Activated naive CD4-positive, alpha-beta T cell treated with anti-CD3 and anti-CD28 coated beads, Interleukin-2, amount 10 ng/mL, durations not matched to agents 7 days and 5 days (primary cell): ENCODE measurements around the gene NDUFS2.
"Not testable (repeated sequence)": the region's sequence is repeated elsewhere in the genome, so short reads cannot be mapped to it uniquely, and the experiment has no call there.

Experiments
- CTCF ChIA-PET: fragments of 350-600 bp; sonication (Branson Sonifier 250); formaldehyde crosslinking; loops from one replicate; lab custom pipeline; 2021; ENCODE audit warnings: antibody characterized with exemption; lab: Charles Lee
- DNase-seq: peaks from one replicate; pipeline ENCODE4 v3.0.0-alpha.2; 2020
- H3K27ac Mint-ChIP-seq: one replicate; pipeline ENCODE4 v1.8.0; 2021; ENCODE audit warnings: mild to moderate bottlenecking, moderate library complexity, mixed read lengths
- H3K27me3 Mint-ChIP-seq: one replicate; pipeline ENCODE4 v1.8.0; 2021; ENCODE audit warnings: mild to moderate bottlenecking, mixed read lengths
- H3K36me3 Mint-ChIP-seq: one replicate; pipeline ENCODE4 v1.8.0; 2021; ENCODE audit warnings: mixed read lengths
- H3K4me1 Mint-ChIP-seq: one replicate; pipeline ENCODE4 v1.8.0; 2021; ENCODE audit warnings: mixed read lengths
- H3K4me3 Mint-ChIP-seq: one replicate; pipeline ENCODE4 v1.8.0; 2021; ENCODE audit warnings: mild to moderate bottlenecking, moderate library complexity, mixed read lengths
- H3K9me3 Mint-ChIP-seq: one replicate; pipeline ENCODE4 v1.8.0; 2021; ENCODE audit warnings: mixed read lengths

The NDUFS2 gene

GRCh38 chr1:161223805-161224694 lies 21.9 kb downstream of the NDUFS2 start:
- CTCF ChIA-PET: interaction anchor here (0.9 to 9.7 kb wide), 10 partner anchors 13 to 158 kb away, joined by 3 to 94 read pairs (median 17); partner anchors contain the start of genes B4GALT3, NDUFS2 and PPOX
- peaks cover 5% of the 10 kb centered on the region for H3K27me3 Mint-ChIP-seq
- DNase-seq: no peak
- no peaks in the 10 kb centered on the region for H3K9me3 Mint-ChIP-seq
- H3K4me3 Mint-ChIP-seq: no peak overlapping the region
- H3K27ac Mint-ChIP-seq: no peak overlapping the region
- H3K4me1 Mint-ChIP-seq: peaks cover 50% of the 10 kb centered on the region
- H3K36me3 Mint-ChIP-seq: peaks cover 16% of the 10 kb centered on the region

DNA sequence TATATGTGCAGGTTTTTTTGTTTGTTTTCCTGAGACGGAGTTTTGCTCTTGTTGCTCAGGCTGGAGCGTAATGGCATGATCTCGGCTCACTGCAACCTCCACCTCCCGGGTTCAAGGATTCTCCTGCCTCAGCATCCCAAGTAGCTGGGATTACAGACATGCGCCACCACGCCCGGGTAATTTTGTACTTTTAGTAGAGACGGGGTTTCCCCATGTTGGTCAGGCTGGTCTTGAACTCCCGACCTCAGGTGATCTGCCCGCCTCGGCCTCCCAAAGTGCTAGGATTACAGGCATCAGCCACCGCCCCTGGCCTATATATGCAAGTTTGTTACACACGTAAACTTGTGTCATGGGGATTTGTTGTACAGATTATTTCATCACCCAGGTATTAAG lies 22.5 kb downstream of the NDUFS2 start:
- Mint-ChIP-seq H3K27ac (peak overlapping the region; percentile 87), H3K4me1 (peaks cover 47% of the 10 kb centered on the region), H3K36me3 (peaks cover 21% of the 10 kb centered on the region)
- CTCF ChIA-PET: interaction anchor here (1.0 to 9.7 kb wide), 14 partner anchors 12 to 158 kb away, joined by 3 to 94 read pairs (median 12); partner anchors contain the start of genes B4GALT3, CFAP126, NDUFS2 and PPOX
- H3K4me3 Mint-ChIP-seq, H3K27me3 Mint-ChIP-seq, DNase-seq, H3K9me3 Mint-ChIP-seq: not testable (repeated sequence)

- H3K27ac Mint-ChIP-seq: peak overlapping the region; percentile 87
- H3K4me3 Mint-ChIP-seq: peak overlapping the region; percentile 29
- CTCF ChIA-PET: interaction anchor here (0.6 to 9.7 kb wide), 26 partner anchors 8 to 515 kb away, joined by 3 to 157 read pairs (median 7); partner anchors contain the start of genes B4GALT3, CFAP126, FCER1G and NDUFS2
- DNase-seq: no peak
- peaks cover 5% of the 10 kb centered on the region for H3K27me3 Mint-ChIP-seq
- H3K4me1 Mint-ChIP-seq: peaks cover 45% of the 10 kb centered on the region
- H3K9me3 Mint-ChIP-seq: no peaks in the 10 kb centered on the region
- peaks cover 25% of the 10 kb centered on the region for H3K36me3 Mint-ChIP-seq
These were observed 23.0 kb downstream of the NDUFS2 start for GRCh38 chr1:161225178-161225533.

GRCh38 chr1:161225534-161226319 lies 23.6 kb downstream of the NDUFS2 start, which contains the start of gene TOMM40L:
TOMM40L (plus strand) TSS chr1:161226060; CDS start chr1:161226490, 430 bp downstream.
- CTCF ChIA-PET: interaction anchor here (0.6 to 9.7 kb wide), 33 partner anchors 8 to 514 kb away, joined by 3 to 157 read pairs (median 6); partner anchors contain the start of genes B4GALT3, CFAP126, FCER1G and NDUFS2
- Mint-ChIP-seq H3K27me3 (no peaks in the 10 kb centered on the region), H3K27ac (peak within 1 kb of the TSS; percentile 89), H3K4me3 (peak within 1 kb of the TSS; percentile 89), H3K9me3 (no peaks in the 10 kb centered on the region), H3K4me1 (peaks cover 45% of the 10 kb centered on the region), H3K36me3 (peaks cover 30% of the 10 kb centered on the region)
- peak; percentile 94 for DNase-seq

DNA sequence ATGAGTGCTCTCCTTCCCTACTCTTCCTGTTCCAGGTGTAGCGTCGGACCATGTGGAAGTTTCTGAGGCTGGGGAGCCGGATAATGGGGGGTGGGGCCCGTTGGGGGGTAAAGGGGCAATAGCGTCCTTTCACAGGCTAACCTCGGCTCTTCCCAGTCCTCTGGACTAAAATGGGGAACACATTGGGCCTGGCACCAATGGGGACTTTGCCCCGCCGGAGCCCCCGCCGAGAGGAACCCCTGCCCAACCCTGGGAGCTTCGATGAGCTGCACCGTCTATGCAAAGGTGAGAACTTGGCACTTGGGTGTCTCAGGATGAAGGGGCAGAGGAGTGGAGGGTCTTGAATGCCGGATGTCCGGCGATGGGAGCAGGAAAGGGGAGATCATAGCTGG lies 24.1 kb downstream of the NDUFS2 start:
- Mint-ChIP-seq H3K4me3 (peak overlapping the region; percentile 89), H3K36me3 (peaks cover 32% of the 10 kb centered on the region), H3K9me3 (no peaks in the 10 kb centered on the region), H3K4me1 (peaks cover 43% of the 10 kb centered on the region), H3K27me3 (no peaks in the 10 kb centered on the region), H3K27ac (peak overlapping the region; percentile 87)
- CTCF ChIA-PET: interaction anchor here (0.7 to 9.7 kb wide), 29 partner anchors 9 to 514 kb away, joined by 3 to 157 read pairs (median 6); partner anchors contain the start of genes B4GALT3, CFAP126, DEDD and FCER1G
- peak; percentile 29 for DNase-seq

GRCh38 chr1:161226759-161227158 lies 24.6 kb downstream of the NDUFS2 start:
- Mint-ChIP-seq H3K4me1 (peaks cover 43% of the 10 kb centered on the region), H3K9me3 (no peaks in the 10 kb centered on the region), H3K4me3 (peak overlapping the region; percentile 89), H3K27ac (peak overlapping the region; percentile 89), H3K36me3 (peaks cover 32% of the 10 kb centered on the region), H3K27me3 (no peaks in the 10 kb centered on the region)
- CTCF ChIA-PET: interaction anchor here (1.0 to 9.7 kb wide), 16 partner anchors 10 to 163 kb away, joined by 3 to 157 read pairs (median 8); partner anchors contain the start of genes DEDD, FCER1G, NDUFS2 and PPOX
- no peak for DNase-seq

- CTCF ChIA-PET: interaction anchor here (1.0 to 9.7 kb wide), 17 partner anchors 10 to 162 kb away, joined by 3 to 157 read pairs (median 7); partner anchors contain the start of genes DEDD, FCER1G, NDUFS2 and PPOX
- H3K27ac Mint-ChIP-seq: peak overlapping the region; percentile 89
- DNase-seq: peak; percentile 95
- H3K9me3 Mint-ChIP-seq: no peaks in the 10 kb centered on the region
- H3K4me3 Mint-ChIP-seq: peak overlapping the region; percentile 89
- peaks cover 41% of the 10 kb centered on the region for H3K4me1 Mint-ChIP-seq
- H3K27me3 Mint-ChIP-seq: no peaks in the 10 kb centered on the region
- peaks cover 32% of the 10 kb centered on the region for H3K36me3 Mint-ChIP-seq
These were observed 25.2 kb downstream of the NDUFS2 start for GRCh38 chr1:161227196-161227871.

DNA sequence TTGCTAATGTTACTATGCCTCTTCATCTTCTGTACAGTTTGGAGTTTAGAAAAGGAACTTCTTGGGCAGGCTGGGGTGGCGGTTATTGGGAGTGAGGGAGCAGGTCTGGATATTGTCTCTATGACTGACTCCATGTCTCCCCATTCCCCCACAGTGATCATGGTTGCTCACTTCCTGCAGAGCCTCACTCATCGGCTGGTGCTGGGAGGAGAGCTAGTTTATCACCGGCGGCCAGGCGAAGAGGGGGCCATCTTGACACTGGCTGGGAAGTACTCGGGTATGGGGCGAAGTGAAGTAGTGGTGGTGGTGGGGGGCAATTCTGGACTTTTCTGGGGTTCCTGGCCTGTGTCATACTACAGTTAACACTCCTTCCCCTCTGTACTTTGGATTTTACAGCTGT lies 25.9 kb downstream of the NDUFS2 start:
- H3K27ac Mint-ChIP-seq: peak overlapping the region; percentile 89
- H3K36me3 Mint-ChIP-seq: peaks cover 32% of the 10 kb centered on the region
- no peak for DNase-seq
- H3K9me3 Mint-ChIP-seq: no peaks in the 10 kb centered on the region
- CTCF ChIA-PET: interaction anchor here (1.0 to 9.7 kb wide), 8 partner anchors 11 to 154 kb away, joined by 3 to 157 read pairs (median 17); partner anchors contain the start of gene FCER1G
- no peaks in the 10 kb centered on the region for H3K27me3 Mint-ChIP-seq
- peaks cover 41% of the 10 kb centered on the region for H3K4me1 Mint-ChIP-seq
- H3K4me3 Mint-ChIP-seq: peak overlapping the region; percentile 89

DNA sequence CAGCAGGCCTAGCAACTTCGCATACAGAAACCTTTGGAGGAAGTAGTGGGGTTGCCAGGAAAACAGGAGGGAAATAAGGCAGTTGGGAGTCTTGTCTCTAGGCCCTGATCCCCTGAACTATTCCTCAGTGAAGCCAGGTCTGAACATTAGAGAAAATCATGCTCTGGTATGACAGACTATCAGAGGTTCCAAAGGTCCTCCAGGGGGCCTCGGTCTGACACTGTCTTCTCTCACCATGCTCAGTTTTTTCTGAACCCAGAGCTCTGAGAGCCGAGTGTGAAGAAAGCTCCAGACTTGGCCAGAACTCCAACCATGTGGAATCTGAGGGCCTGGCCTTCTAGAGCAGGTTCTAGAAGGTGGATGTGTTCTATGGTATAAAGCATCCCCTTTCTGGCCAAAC lies 27.7 kb downstream of the NDUFS2 start:
- H3K4me1 Mint-ChIP-seq: peaks cover 34% of the 10 kb centered on the region
- no peak for DNase-seq
- no peak overlapping the region for H3K4me3 Mint-ChIP-seq
- no peak overlapping the region for H3K27ac Mint-ChIP-seq
- peaks cover 32% of the 10 kb centered on the region for H3K36me3 Mint-ChIP-seq
- H3K27me3 Mint-ChIP-seq: no peaks in the 10 kb centered on the region
- CTCF ChIA-PET: interaction anchor here (0.6 to 9.7 kb wide), 14 partner anchors 11 to 512 kb away, joined by 3 to 157 read pairs (median 4); partner anchors contain the start of gene CFAP126
- no peaks in the 10 kb centered on the region for H3K9me3 Mint-ChIP-seq

DNA sequence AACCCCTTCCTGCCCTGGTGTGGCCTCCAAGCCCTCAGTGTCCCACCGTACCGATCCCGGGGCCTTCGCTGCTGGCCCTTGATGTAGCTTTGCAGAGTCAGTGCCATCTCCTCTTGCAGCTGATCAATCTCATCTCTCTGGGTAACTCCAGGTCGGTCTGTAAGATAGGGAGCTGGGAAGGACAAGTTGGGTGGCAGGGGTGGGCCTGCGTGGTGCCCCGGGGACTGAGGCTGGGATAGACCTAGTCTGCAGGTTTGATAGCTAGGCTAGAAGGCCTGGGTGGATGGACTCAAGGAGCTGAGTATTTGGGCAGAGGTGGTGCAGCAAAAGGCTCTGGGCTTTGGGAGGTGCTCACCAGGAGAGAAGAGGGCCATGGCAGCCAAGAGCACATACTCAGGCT lies 28.6 kb downstream of the NDUFS2 start:
- Mint-ChIP-seq H3K27me3 (peaks cover 2% of the 10 kb centered on the region), H3K4me3 (no peak overlapping the region), H3K4me1 (peaks cover 27% of the 10 kb centered on the region), H3K9me3 (no peaks in the 10 kb centered on the region), H3K27ac (no peak overlapping the region), H3K36me3 (peaks cover 32% of the 10 kb centered on the region)
- CTCF ChIA-PET: interaction anchor here (1.0 to 9.7 kb wide), 11 partner anchors 12 to 151 kb away, joined by 3 to 157 read pairs (median 4); partner anchors contain the start of gene CFAP126
- DNase-seq: no peak

GRCh38 chr1:161233102-161233501 lies 30.9 kb downstream of the NDUFS2 start:
- Mint-ChIP-seq H3K4me1 (peaks cover 5% of the 10 kb centered on the region), H3K9me3 (no peaks in the 10 kb centered on the region), H3K27me3 (peaks cover 20% of the 10 kb centered on the region), H3K4me3 (no peak overlapping the region), H3K36me3 (peaks cover 24% of the 10 kb centered on the region), H3K27ac (no peak overlapping the region)
- CTCF ChIA-PET: interaction anchor here (9.1 kb wide), 1 partner anchor 149 kb away, joined by 157 read pairs; no protein-coding TSS in a partner anchor
- DNase-seq: no peak

GRCh38 chr1:161235957-161236775 lies 34.0 kb downstream of the NDUFS2 start:
- CTCF ChIA-PET: interaction anchor here (0.8 to 1.6 kb wide), 3 partner anchors 11 to 146 kb away, joined by 3 to 7 read pairs (median 3); partner anchors contain the start of gene TOMM40L
- Mint-ChIP-seq H3K9me3 (no peaks in the 10 kb centered on the region), H3K27ac (no peak overlapping the region), H3K4me1 (no peaks in the 10 kb centered on the region), H3K4me3 (no peak overlapping the region), H3K36me3 (no peaks in the 10 kb centered on the region), H3K27me3 (peaks cover 38% of the 10 kb centered on the region)
- no peak for DNase-seq
